Left kidney (tissue), 2 donors: ENCODE measurements around the gene TSPAN4. TPM values are rescaled to one million over a fixed set of nuclear protein-coding genes. Genes with fewer than 3 reads are reported as not detected.

Experiments used
- DNase-seq: peaks from one replicate; pipeline ENCODE4 v3.0.0-alpha.2; 2013
- polyA plus RNA-seq: library from polyadenylated mRNA; unstranded; fragments of 120-200 nt; gene quantifications from one replicate; pipeline ENCODE4 v1.2.1, GENCODE V29; 2013; ENCODE audit not compliant: insufficient read length

TSPAN4 gene
- polyA plus RNA-seq, 1 donor: 55.9 TPM

GRCh38 chr11:821512-822371 is 20.9 kb upstream of the TSPAN4 start:
- DNase-seq: no peak

DNA sequence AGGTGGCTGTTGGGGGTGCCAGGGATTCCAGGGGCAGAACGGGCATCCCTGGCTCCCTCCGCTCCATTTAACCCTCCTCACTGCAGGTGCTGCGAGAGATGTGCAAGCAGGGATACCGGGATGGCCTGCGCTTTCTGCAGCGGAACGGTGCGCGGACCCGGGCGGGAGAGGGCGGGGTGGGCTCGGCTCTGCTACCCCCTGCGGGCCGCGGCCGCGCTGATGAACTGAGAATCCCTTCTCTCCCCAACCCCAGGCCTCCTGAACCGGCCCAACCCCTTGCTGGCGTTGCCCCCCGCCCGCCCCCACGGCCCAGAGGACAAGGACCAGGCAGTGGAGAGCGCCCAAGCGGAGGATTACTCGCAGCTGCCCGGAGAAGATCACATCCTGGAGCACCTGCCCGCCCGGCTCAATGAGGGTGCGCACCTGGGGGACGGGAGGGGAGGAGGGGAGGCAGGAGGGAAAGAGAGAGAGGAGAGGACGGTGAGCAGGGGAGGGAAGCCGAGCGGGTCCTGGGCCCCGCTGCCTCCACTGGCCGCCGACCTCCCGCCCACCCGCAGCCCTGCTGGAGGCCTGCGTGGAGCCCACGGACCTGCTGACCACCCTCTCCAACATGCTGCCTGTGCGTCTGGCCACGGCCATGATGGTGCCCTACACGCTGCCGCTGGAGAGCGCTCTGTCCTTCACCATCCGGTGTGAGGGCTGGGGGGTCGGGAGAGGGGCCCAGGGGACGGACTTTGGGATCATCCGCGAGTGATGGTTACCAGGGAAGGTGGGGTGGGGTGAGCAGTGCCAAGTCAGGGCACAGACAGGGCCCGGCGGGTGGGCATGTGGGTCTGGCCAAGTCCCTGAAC is 19.0 kb upstream of the TSPAN4 start:
- no peak for DNase-seq

GRCh38 chr11:824292-824880 is 18.3 kb upstream of the TSPAN4 start:
- no peak for DNase-seq

- DNase-seq: no peak
Observed at GRCh38 chr11:824942-825341, 17.7 kb upstream of the TSPAN4 start.

DNA sequence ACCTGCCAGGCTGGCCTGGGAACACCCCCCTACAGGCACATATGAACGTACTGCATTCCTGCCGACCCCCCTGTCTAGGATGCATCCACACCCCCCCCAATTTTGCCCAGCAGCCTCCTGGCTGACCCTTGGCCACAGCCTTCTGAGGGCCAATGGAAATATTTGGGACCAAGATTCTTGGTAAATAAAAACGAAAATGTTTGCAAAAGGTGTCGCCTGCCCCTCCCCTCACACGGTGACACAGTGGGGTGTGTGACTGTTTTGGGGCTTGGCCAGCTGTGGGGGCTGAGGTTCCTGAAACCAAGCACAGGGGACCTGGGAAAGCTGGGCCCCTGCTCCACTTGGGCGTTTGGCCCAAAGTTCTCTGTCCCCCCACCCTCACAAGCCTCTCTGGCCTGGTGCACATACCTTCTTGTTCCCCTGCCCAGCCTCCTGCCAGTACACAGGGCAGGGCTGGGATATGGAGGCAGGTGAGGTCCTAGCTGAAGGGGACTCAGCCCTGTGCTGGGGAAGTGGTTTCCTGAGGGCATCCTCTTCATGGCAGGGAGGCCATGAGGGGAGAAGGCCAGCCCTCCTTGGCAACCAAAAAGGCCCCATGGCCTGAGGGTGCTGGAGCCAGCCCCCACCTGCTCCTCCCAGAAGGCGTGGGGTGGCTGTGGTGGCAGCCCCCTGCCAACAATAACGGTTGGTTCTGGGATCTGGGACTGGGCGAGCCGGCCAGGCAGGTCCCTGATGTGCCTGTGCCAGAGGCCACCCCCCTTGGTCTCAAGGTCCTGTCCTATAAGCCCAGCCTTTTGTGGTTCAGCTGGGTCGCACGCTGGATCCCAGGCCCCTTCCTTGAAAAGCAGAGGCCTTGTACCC is 17.1 kb upstream of the TSPAN4 start:
- DNase-seq: no peak

DNA sequence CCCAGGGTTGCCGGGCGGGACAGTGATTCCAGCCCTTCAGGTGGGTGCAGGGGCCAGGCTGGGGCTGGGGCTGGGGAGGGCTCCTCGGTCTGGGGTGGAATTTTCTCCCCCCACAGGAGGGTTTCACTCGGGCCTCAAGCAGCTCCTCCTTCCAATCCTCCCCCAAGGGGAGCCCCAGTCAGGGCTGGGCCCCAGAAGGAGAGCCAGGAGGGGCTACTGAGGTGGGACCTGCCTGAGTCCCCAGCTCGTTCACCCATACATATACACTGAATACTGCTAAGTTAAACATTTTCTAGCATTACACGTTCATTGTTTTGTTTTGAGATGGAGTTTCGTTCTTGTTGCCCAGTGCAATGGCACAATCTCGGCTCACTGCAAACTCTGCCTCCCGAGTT is 16.4 kb upstream of the TSPAN4 start:
- no peak for DNase-seq

DNA sequence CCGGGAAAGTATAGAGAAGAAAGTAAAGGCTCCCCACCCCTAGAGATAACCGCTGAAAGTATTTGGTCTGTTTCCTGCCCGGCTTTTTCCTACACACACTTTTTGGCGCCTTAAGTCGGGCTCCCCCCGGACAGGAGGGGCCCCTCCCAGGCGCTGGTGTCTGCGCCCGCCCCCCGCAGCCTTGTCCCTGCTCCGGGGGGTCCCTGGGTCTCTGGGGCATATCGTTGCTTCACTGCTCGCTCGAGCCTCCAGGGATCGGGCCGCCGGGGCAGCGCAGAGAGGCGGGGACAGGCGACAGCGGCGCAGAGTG is 15.9 kb upstream of the TSPAN4 start:
- DNase-seq: no peak

GRCh38 chr11:827146-827896 is 15.3 kb upstream of the TSPAN4 start:
- DNase-seq: no peak

- no peak for DNase-seq
Observed at GRCh38 chr11:827897-828192, 14.8 kb upstream of the TSPAN4 start, which contains the start of gene CRACR2B. Gene CRACR2B (plus strand): TSS chr11:827919. CDS start chr11:828608, 689 bp downstream.

DNA sequence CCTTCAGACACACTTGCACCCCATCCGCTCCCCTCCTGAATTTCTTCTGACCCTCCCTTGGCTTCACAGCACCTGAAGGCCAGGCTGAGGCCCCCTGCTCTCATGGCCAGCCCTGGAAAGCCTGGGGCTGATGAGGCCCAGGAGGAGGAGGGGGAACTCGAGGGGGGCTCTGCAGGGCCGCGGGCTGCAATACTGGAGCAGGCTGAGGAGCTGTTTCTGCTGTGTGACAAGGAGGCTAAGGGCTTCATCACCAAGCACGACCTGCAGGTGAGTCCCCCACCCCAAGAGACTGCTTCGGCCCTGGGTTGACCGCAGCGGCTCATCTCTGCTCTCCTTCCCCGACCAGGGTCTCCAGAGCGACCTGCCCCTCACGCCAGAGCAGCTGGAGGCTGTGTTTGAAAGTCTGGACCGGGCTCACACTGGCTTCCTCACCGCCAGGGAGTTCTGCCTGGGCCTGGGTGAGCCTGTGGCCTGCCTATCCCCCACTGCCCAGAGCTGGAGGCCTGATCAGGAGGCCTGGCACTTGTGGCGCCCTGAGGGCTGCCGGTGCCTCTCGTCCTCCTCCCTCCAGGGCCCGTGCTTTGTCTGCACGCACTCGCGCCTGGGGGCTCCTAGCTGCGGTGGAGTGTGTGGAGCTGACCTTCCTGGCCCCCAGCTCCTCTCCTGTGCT is 14.0 kb upstream of the TSPAN4 start:
- no peak for DNase-seq

- DNase-seq: no peak
Observed at GRCh38 chr11:829176-829846, 13.3 kb upstream of the TSPAN4 start.

GRCh38 chr11:829847-830294 is 12.8 kb upstream of the TSPAN4 start:
- no peak for DNase-seq

DNA sequence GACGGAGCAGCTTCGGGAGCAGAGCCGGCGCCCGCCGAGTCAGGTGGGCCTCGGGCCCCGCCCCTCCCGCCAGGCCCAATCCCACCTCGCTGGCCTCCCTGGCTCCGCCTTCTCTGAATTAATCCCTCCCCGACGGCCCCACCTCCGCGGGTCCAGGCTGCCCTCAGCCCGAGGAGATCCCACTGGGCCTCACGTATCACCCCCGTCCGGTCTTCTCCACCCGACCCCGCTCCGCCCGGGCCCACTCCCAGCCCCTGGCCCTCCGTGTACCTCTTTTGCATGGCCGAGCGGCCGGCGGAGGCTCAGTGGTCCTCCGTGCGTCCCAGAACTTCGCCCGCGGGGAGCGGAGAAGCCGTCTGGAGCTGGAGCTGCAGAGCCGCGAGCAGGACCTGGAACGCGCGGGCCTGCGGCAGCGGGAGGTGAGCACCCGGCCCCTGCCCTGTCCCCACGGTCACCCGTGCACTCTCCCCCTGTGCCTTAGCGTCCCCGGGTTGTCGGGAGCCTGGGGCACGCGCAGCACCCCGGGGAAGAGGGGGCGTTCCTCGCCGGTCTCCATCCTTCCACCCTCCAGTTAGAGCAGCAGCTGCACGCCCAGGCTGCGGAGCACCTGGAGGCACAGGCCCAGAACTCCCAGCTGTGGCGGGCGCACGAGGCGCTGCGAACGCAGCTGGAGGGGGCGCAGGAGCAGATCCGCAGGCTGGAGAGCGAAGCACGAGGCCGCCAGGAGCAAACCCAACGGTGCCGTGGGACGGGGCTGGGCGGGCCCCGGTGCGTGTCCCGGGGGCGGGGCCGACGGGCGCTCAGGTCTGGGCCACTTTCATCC is 12.1 kb upstream of the TSPAN4 start:
- DNase-seq: no peak

GRCh38 chr11:831118-831864 is 11.4 kb upstream of the TSPAN4 start:
- DNase-seq: no peak

DNA sequence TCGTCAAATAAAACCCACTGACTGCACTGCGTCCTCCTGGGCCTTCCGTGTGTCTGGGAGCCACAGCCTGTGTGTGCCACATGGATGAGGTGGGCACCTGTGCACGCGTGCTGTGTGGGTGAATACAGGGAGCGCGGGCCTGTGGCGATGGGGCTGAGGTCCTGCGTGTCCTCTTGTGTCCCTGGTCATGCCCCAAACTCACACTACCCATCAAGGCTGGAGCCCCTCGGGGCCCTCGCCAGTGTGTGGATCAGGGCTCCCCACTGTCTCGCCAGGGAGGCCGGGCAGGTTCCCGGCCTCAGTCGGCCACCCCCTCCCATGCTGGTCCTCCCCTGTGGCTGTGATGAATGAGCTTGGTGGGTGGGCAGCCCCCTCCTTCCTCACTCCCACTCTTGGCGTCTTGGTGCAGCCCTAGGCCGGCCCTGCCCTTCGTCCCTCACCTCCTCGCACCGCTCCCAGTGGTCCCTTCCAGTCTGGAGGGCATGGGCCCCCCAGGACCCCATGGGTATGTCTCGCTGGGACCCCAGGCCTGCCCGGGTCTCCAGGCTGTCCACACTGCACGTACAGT is 10.6 kb upstream of the TSPAN4 start:
- no peak for DNase-seq

GRCh38 chr11:832529-833113 is 10.0 kb upstream of the TSPAN4 start, which contains the start of gene CD151:
Gene CD151 (plus strand): TSS chr11:832952. CDS start chr11:836070, 3,118 bp downstream.
- no peak for DNase-seq

- no peak for DNase-seq
Observed at GRCh38 chr11:833114-833791, 9.4 kb upstream of the TSPAN4 start.
